Measurements from ENCODE around the gene PKP2. TPM values are rescaled to one million over a fixed set of nuclear protein-coding genes. Genes with fewer than 3 reads are reported as not detected.

PKP2 gene
- total and polyA plus RNA-seq, 7 donors = 0.71 to 45.2 (median 4.2) TPM

DNA sequence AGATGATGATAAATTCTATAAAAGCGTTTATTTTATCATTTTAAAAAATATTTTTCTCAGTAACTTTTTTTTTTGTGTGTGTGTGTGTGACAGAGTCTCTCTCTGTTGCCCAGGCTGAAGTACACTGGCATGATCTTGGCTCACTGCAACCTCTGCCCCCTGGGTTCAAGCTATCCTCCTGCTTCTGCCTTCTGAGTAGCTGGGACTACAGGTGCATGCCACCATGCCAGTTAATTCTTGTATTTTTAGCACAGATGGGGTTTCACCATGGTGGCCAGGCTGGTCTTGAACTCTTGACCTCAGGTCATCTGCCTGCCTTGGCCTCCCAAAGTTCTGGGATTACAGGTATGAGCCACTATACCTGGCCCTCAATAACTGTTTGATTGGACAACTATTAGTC, 37.2 kb downstream of the PKP2 start:
- no peak overlapping the region for H3K4me3 ChIP-seq
- TF ChIP-seq EP300 (IDR thresholded peaks at IDR 0.05) (no peak), POLR2A (IDR thresholded peaks at IDR 0.05) (no peak), POLR2AphosphoS5 (IDR thresholded peaks at IDR 0.05) (no peak), CTCF (IDR thresholded peaks at IDR 0.05) (no peak)
- no peaks in the 10 kb centered on the region for H3K4me1 ChIP-seq
- WGBS, 2 donors = 75 to 84% methylated on average over 1 of the region's 1 CpG
- intact Hi-C loops (cut with DNase I) = no loop called here
- H3K9me3 ChIP-seq = no peaks in the 10 kb centered on the region
- no peaks in the 10 kb centered on the region for H3K27me3 ChIP-seq
- no peak for DNase-seq
- no peak overlapping the region for H3K27ac ChIP-seq
- H3K36me3 ChIP-seq = no peaks in the 10 kb centered on the region

- 73 to 78% methylated on average over 1 of the region's 1 CpG for WGBS, 2 donors
- no peaks in the 10 kb centered on the region for H3K36me3 ChIP-seq
- no peaks in the 10 kb centered on the region for H3K4me1 ChIP-seq
- no peak overlapping the region for H3K4me3 ChIP-seq
- TF ChIP-seq EP300 (IDR thresholded peaks at IDR 0.05) (no peak), POLR2A (IDR thresholded peaks at IDR 0.05) (no peak), CTCF (IDR thresholded peaks at IDR 0.05) (no peak)
- no peaks in the 10 kb centered on the region for H3K9me3 ChIP-seq
- no peak for DNase-seq
- intact Hi-C loops (cut with DNase I) = no loop called here
- no peaks in the 10 kb centered on the region for H3K27me3 ChIP-seq
- no peak overlapping the region for H3K27ac ChIP-seq
These were observed 41.9 kb downstream of the PKP2 start for GRCh38 chr12:32854716-32855115.

DNA sequence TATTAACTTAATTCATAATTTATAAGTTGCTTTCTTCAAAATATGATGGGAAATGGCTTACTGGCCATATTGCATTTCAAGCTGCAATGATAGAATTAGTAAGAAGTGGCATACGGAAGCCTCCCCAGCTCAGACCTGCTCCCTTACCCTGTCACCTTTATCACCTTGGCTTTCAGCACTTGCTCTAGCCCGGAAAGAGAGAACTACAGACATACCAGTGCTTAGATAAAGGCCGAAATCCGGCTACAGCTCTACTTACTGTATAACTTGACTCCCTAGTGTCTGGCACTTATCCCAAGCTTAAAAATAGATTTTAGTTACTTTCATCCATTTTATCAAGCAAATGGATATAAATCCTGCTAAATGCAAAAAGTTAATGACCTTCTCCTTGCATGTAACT, 42.5 kb downstream of the PKP2 start:
- no peaks in the 10 kb centered on the region for H3K9me3 ChIP-seq
- intact Hi-C loops (cut with DNase I) = no loop called here
- TF ChIP-seq CTCF (IDR thresholded peaks at IDR 0.05) (no peak), EP300 (IDR thresholded peaks at IDR 0.05) (no peak), POLR2AphosphoS5 (IDR thresholded peaks at IDR 0.05) (no peak), POLR2A (IDR thresholded peaks at IDR 0.05) (no peak)
- no peaks in the 10 kb centered on the region for H3K36me3 ChIP-seq
- DNase-seq = no peak
- no peaks in the 10 kb centered on the region for H3K27me3 ChIP-seq
- no peaks in the 10 kb centered on the region for H3K4me1 ChIP-seq
- no peak overlapping the region for H3K4me3 ChIP-seq
- H3K27ac ChIP-seq = no peak overlapping the region
- 84 to 87% methylated on average over 4 of the region's 4 CpGs for WGBS, 2 donors

DNA sequence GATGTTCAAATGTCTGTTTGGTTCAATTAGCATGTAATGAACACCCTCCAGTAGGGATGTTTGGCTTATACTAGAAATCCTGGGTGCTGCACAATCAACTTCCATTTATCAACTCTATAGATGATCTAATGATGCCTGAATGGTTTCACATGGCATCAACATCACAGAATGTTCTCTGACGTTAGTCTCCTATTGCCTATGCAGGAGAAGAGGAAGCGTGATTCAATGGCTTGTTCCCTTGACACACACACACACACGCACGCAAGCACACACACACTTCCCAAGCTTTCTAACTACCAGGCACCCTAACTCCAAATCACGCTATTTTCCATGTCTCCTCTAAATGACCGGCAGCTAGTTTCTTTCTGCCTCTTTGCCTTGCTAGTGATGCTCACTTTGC, 49.3 kb downstream of the PKP2 start:
- intact Hi-C loops (cut with DNase I) = no loop called here
- WGBS, 2 donors = 87 to 91% methylated on average over 6 of the region's 6 CpGs
- Histone ChIP-seq H3K4me3 (no peak overlapping the region), H3K4me1 (no peaks in the 10 kb centered on the region), H3K36me3 (no peaks in the 10 kb centered on the region), H3K9me3 (no peaks in the 10 kb centered on the region), H3K27me3 (no peaks in the 10 kb centered on the region), H3K27ac (no peak overlapping the region)
- no peak for DNase-seq
- TF ChIP-seq CTCF (IDR thresholded peaks at IDR 0.05) = no peak
- TF ChIP-seq EP300 (IDR thresholded peaks at IDR 0.05) = no peak
- TF ChIP-seq POLR2A (IDR thresholded peaks at IDR 0.05) = no peak
- TF ChIP-seq POLR2AphosphoS5 (IDR thresholded peaks at IDR 0.05) = no peak

DNA sequence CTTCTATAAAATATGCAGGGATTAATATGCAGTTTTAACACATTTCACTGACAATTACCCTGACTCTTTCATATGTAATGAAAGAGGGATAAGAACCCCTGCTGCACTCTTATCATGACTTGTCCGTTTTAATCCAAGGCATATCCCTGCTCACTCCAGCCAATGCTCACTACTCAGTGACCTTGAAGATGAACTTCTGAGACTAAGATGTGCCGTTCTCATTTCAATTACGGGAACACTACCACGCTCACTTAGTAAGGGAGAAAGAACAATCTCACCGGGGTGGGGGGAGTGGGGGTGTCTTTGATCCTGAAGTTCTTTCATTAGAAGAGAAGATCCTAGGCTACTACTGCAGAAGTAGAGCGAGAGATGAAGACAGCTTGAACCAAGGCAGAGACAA, 50.5 kb downstream of the PKP2 start:
- Histone ChIP-seq H3K27ac (no peak overlapping the region), H3K27me3 (no peaks in the 10 kb centered on the region), H3K36me3 (no peaks in the 10 kb centered on the region), H3K9me3 (no peaks in the 10 kb centered on the region), H3K4me1 (no peaks in the 10 kb centered on the region), H3K4me3 (no peak overlapping the region)
- TF ChIP-seq POLR2A (IDR thresholded peaks at IDR 0.05) (no peak), EP300 (IDR thresholded peaks at IDR 0.05) (no peak), POLR2AphosphoS5 (IDR thresholded peaks at IDR 0.05) (no peak), CTCF (IDR thresholded peaks at IDR 0.05) (no peak)
- intact Hi-C loops (cut with DNase I) = no loop called here
- WGBS, 2 donors = 93 to 94% methylated on average over 6 of the region's 6 CpGs
- no peak for DNase-seq
